A549 (cell line): Measurements from ENCODE around the gene DIAPH1. TPM values are rescaled to one million over a fixed set of nuclear protein-coding genes. Genes with fewer than 3 reads are reported as not detected.

Experiments
- ATAC-seq, 2 experiments: fragments of 200-7000 bp in 1 of 2; fragments of >200 bp in 1 of 2; cut with Nextera tagmentation in 1 of 2; cut with Tn5 transposase in 1 of 2; 3 replicates each; pipeline versions ENCODE4 v1.8.0 to v1.9.1; 2018 to 2020; ENCODE audit warnings: mild to moderate bottlenecking in 1 of 2, moderate library complexity in 1 of 2
- CTCF ChIA-PET: fragments of 300-600 bp; sonication (Branson Sonifier 250); formaldehyde crosslinking; extraction: SDS; loops from one replicate; lab custom pipeline; 2021; ENCODE audit warnings: antibody characterized with exemption, inconsistent platforms; lab: Yijun Ruan, JAX
- POLR2A ChIA-PET: fragments of 350-600 bp; formaldehyde crosslinking; extraction: SDS; loops from one replicate; lab custom pipeline; 2021; ENCODE audit warnings: antibody characterized with exemption, inconsistent platforms; lab: Yijun Ruan, JAX
- DNase-seq, 2 experiments: peaks; one replicate each; pipeline versions ENCODE4 v3.0.0 to v3.0.0-alpha.2; 2011 to 2016; ENCODE audit warnings: low read depth in 1 of 2, low spot score in 1 of 2
- FAIRE-seq: peaks from 2 replicates; lab custom pipeline; 2011; peaks lifted over from hg19 to GRCh38; lab: Jason Lieb, UNC
- H3K27ac ChIP-seq, 2 experiments: fragments of >200 bp; sonication (Bioruptor Twin); formaldehyde crosslinking; 3 replicates each; pipeline ENCODE4 v1.5.1; 2016 to 2017
- H3K4me1 ChIP-seq: fragments of >200 bp; sonication (Bioruptor Twin); formaldehyde crosslinking; 3 replicates; pipeline ENCODE4 v1.6.1; 2016
- H3K4me2 ChIP-seq: fragments of >200 bp; sonication (Bioruptor Twin); formaldehyde crosslinking; 3 replicates; pipeline ENCODE4 v1.6.1; 2016
- H3K4me3 ChIP-seq: fragments of >200 bp; sonication (Bioruptor Twin); formaldehyde crosslinking; 3 replicates; pipeline ENCODE4 v1.5.1; 2016
- H3K9me3 ChIP-seq: fragments of >200 bp; sonication (Bioruptor Twin); formaldehyde crosslinking; 3 replicates; pipeline ENCODE4 v1.6.1; 2016
- ATOH8 ChIP-seq: fragments of 250-450 bp; sonication (Bioruptor Pico); IDR thresholded peaks from 2 replicates; pipeline ENCODE4 v1.5.0; 2020; ENCODE audit warnings: low read depth, mild to moderate bottlenecking, moderate library complexity
- BCL3 ChIP-seq: fragments of >200 bp; sonication (Bioruptor Twin); formaldehyde crosslinking; IDR thresholded peaks from 3 replicates; pipeline ENCODE4 v1.6.1; 2016
- BHLHE40 ChIP-seq: IDR thresholded peaks from 2 replicates; pipeline ENCODE4 v1.6.1; 2012; ENCODE audit warnings: low read depth, low read length, inconsistent platforms
- CBX8 ChIP-seq: fragments of 200-600 bp; sonication (generic); IDR thresholded peaks from 2 replicates; pipeline ENCODE4 v1.6.1; 2016
- CHD2 ChIP-seq: fragments of 150-350 bp; IDR thresholded peaks from 2 replicates; pipeline ENCODE4 v1.6.1; 2014; ENCODE audit warnings: low read length; ENCODE audit not compliant: partially characterized antibody
- CHD4 ChIP-seq: fragments of 200-600 bp; sonication (generic); IDR thresholded peaks from 2 replicates; pipeline ENCODE4 v1.6.1; 2016; ENCODE audit warnings: antibody characterized with exemption, mild to moderate bottlenecking, borderline replicate concordance
- E2F6 ChIP-seq: IDR thresholded peaks from 2 replicates; pipeline ENCODE4 v1.6.1; 2012; ENCODE audit warnings: low read depth, borderline replicate concordance
- EHF ChIP-seq: fragments of 250-450 bp; sonication (Bioruptor Pico); IDR thresholded peaks from 2 replicates; pipeline ENCODE4 v1.5.0; 2020; ENCODE audit warnings: mild to moderate bottlenecking
- EHMT2 ChIP-seq: fragments of 200-600 bp; sonication (generic); IDR thresholded peaks from 2 replicates; pipeline ENCODE4 v1.6.1; 2016; ENCODE audit warnings: antibody characterized with exemption, low read depth, mild to moderate bottlenecking, moderate library complexity
- FOSL2 ChIP-seq, 2 experiments: fragments of 450-650 bp in 1 of 2; fragments of >200 bp in 1 of 2; sonication (Bioruptor Twin) in 1 of 2; formaldehyde crosslinking; IDR thresholded peaks; 2 replicates each; pipeline versions ENCODE4 v1.5.0 to v1.6.1; 2016 to 2020; ENCODE audit warnings: mild to moderate bottlenecking in 1 of 2, moderate library complexity in 1 of 2
- FOXS1 ChIP-seq: fragments of 250-450 bp; sonication (Bioruptor Pico); IDR thresholded peaks from 2 replicates; pipeline ENCODE4 v1.5.0; 2020; ENCODE audit warnings: mild to moderate bottlenecking, moderate library complexity
- HDAC2 ChIP-seq: fragments of 200-600 bp; sonication (generic); IDR thresholded peaks from 2 replicates; pipeline ENCODE4 v1.6.1; 2016
- HEYL ChIP-seq: fragments of 250-450 bp; sonication (Bioruptor Pico); IDR thresholded peaks from 2 replicates; pipeline ENCODE4 v1.8.0; 2021; ENCODE audit warnings: mild to moderate bottlenecking, moderate library complexity
- HOXB13 ChIP-seq: fragments of 250-450 bp; sonication (Bioruptor Pico); IDR thresholded peaks from 2 replicates; pipeline ENCODE4 v1.5.0; 2020; ENCODE audit warnings: low read depth, mild to moderate bottlenecking, moderate library complexity
- JUN ChIP-seq, 2 experiments: fragments of >200 bp; sonication (Bioruptor Twin); formaldehyde crosslinking; IDR thresholded peaks; 2 replicates in 1 of 2; 3 replicates in 1 of 2; pipeline ENCODE4 v1.6.1; 2016 to 2017
- JUNB ChIP-seq: fragments of >200 bp; sonication (Bioruptor Twin); formaldehyde crosslinking; IDR thresholded peaks from 2 replicates; pipeline ENCODE4 v1.6.1; 2016
- MAX ChIP-seq: IDR thresholded peaks from 2 replicates; pipeline ENCODE4 v1.6.1; 2012
- MYC ChIP-seq: IDR thresholded peaks from 2 replicates; pipeline ENCODE4 v1.6.1; 2012; ENCODE audit warnings: mild to moderate bottlenecking, inconsistent platforms, low read length, improper control_type of control experiment, borderline replicate concordance
- NFE2L2 ChIP-seq: fragments of 150-350 bp; conservative IDR thresholded peaks from 2 replicates; pipeline ENCODE4 v1.6.1; 2014; ENCODE audit warnings: low read length
- NPAS2 ChIP-seq: fragments of 250-450 bp; sonication (Bioruptor Pico); IDR thresholded peaks from 2 replicates; pipeline ENCODE4 v1.8.0; 2022; ENCODE audit warnings: mild to moderate bottlenecking, moderate library complexity, borderline replicate concordance
- NR3C1 ChIP-seq: fragments of >200 bp; sonication (Bioruptor Twin); formaldehyde crosslinking; IDR thresholded peaks from 3 replicates; pipeline ENCODE4 v1.6.1; 2017
- PBX3 ChIP-seq: IDR thresholded peaks from 2 replicates; pipeline ENCODE4 v1.6.1; 2012
- PHF8 ChIP-seq: fragments of 200-600 bp; sonication (generic); IDR thresholded peaks from 2 replicates; pipeline ENCODE4 v1.6.1; 2016; ENCODE audit warnings: low read depth, mild to moderate bottlenecking, antibody characterized with exemption, moderate library complexity, borderline replicate concordance
- POLR2A ChIP-seq: IDR thresholded peaks from 2 replicates; pipeline ENCODE4 v1.6.1; 2012; ENCODE audit warnings: mild to moderate bottlenecking, low read length
- POLR2AphosphoS2 ChIP-seq: conservative IDR thresholded peaks from 2 replicates; pipeline ENCODE4 v1.6.1; 2012; ENCODE audit warnings: low read length, improper control_type of control experiment, inconsistent platforms
- RAD21 ChIP-seq, 2 experiments: fragments of >200 bp in 1 of 2; sonication (Bioruptor Twin) in 1 of 2; formaldehyde crosslinking in 1 of 2; IDR thresholded peaks in 1 of 2; conservative IDR thresholded peaks in 1 of 2; 2 replicates in 1 of 2; 3 replicates in 1 of 2; pipeline ENCODE4 v1.6.1; 2012 to 2018; ENCODE audit warnings: inconsistent platforms in 1 of 2
- RFX5 ChIP-seq: fragments of 450-650 bp; IDR thresholded peaks from 2 replicates; pipeline ENCODE4 v1.7.1; 2014; ENCODE audit warnings: antibody characterized with exemption, mild to moderate bottlenecking, moderate library complexity
- SMC3 ChIP-seq: fragments of >200 bp; sonication (Bioruptor Twin); formaldehyde crosslinking; IDR thresholded peaks from 3 replicates; pipeline ENCODE4 v1.6.1; 2018; ENCODE audit warnings: inconsistent platforms
- WGBS: methylation state at CpG from one replicate; pipeline ENCODE4 v1.1.6; 2017; ENCODE audit errors: missing lambda C conversion rate; 5-methylcytosine and 5-hydroxymethylcytosine counted together
- polyA plus RNA-seq, 4 experiments: library from polyadenylated mRNA; depleted of rRNA in 3 of 4; stranded (reverse); fragments of >200 nt; fragmentation: RNase III in 1 of 4; extraction: RNeasy Plus Mini Kit Qiagen cat#74134 plus additional on column Dnase treatment in 1 of 4; gene quantifications; 2 replicates in 3 of 4; 3 replicates in 1 of 4; pipeline ENCODE4 v1.2.3, GENCODE V29; 2011 to 2017

The DIAPH1 gene
- polyA plus RNA-seq, 2 of the 4 experiments (the other 2 are of a cell fraction): 53.4 to 59.8 TPM

- TF ChIP-seq MAX: no peak
- TF ChIP-seq FOSL2 (IDR thresholded peaks at IDR 0.05): no peak
- no peak for TF ChIP-seq FOSL2 (CRISPR knock-in tag; IDR thresholded peaks at IDR 0.05)
- TF ChIP-seq SMC3: no peak
- TF ChIP-seq PHF8: no peak
- TF ChIP-seq EHMT2: no peak
- no peak for TF ChIP-seq POLR2AphosphoS2
- no peak for TF ChIP-seq MYC
- no peak for TF ChIP-seq JUN (IDR thresholded peaks at IDR 0.05)
- TF ChIP-seq ATOH8 (CRISPR knock-in tag): no peak
- TF ChIP-seq HDAC2: no peak
- no peak for TF ChIP-seq CHD2
- no peak for TF ChIP-seq EHF
- TF ChIP-seq NPAS2 (CRISPR knock-in tag): no peak
- Histone ChIP-seq H3K4me2 (no peak overlapping the region), H3K4me1 (no peaks in the 10 kb centered on the region), H3K4me3 (no peak overlapping the region), H3K27ac (no peak overlapping the region), H3K9me3 (no peaks in the 10 kb centered on the region)
- FAIRE-seq: no peak
- 70% methylated on average over 9 of the region's 9 CpGs for WGBS
- ATAC-seq: no peak
- POLR2A ChIA-PET: no interaction called here
- DNase-seq: no peak
- CTCF ChIA-PET: interaction anchor here (1.1 to 1.7 kb wide), 7 partner anchors 16 to 134 kb away, joined by 3 to 5 read pairs (median 3); no protein-coding TSS in a partner anchor
Observed at GRCh38 chr5:141486091-141486490, 132.7 kb downstream of the DIAPH1 start.

- FAIRE-seq: no peak
- H3K4me3 ChIP-seq: no peak overlapping the region
- no peaks in the 10 kb centered on the region for H3K9me3 ChIP-seq
- no peaks in the 10 kb centered on the region for H3K4me1 ChIP-seq
- TF ChIP-seq RFX5: no peak
- no peak for TF ChIP-seq CHD4
- TF ChIP-seq POLR2A: no peak
- no peak for TF ChIP-seq RAD21 (conservative IDR thresholded peaks at IDR 0.05 in 1 of 2, IDR thresholded peaks at IDR 0.05 in 1 of 2)
- TF ChIP-seq MAX: no peak
- no peak for TF ChIP-seq BHLHE40
- TF ChIP-seq JUNB: no peak
- no peak for TF ChIP-seq HEYL (CRISPR knock-in tag)
- TF ChIP-seq NFE2L2: no peak
- TF ChIP-seq BCL3: no peak
- TF ChIP-seq HOXB13 (CRISPR knock-in tag): no peak
- TF ChIP-seq FOXS1 (CRISPR knock-in tag): no peak
- no peak for TF ChIP-seq PBX3
- no peak for TF ChIP-seq ATOH8 (CRISPR knock-in tag)
- no peak for TF ChIP-seq CBX8
- no peak for TF ChIP-seq NR3C1
- no peak for TF ChIP-seq E2F6
- no peak for TF ChIP-seq JUN (IDR thresholded peaks at IDR 0.05)
- no peak for TF ChIP-seq EHMT2
- no peak overlapping the region for H3K27ac ChIP-seq
- ChIA-PET CTCF (interaction anchor here (0.9 to 1.7 kb wide), 7 partner anchors 17 to 391 kb away, joined by 3 to 5 read pairs (median 3); partner anchors contain the start of gene PCDHB2), POLR2A (no interaction called here)
- 70% methylated on average over 38 of the region's 38 CpGs for WGBS
- no peak overlapping the region for H3K4me2 ChIP-seq
- no peak for DNase-seq
- ATAC-seq: no peak
Observed at GRCh38 chr5:141485321-141486055, 133.3 kb downstream of the DIAPH1 start.
